GM21423 (cell line): Measurements from ENCODE around the gene OTX1.

ENCODE experiments used
- ATAC-seq: cut with Tn5 transposase; IDR thresholded peaks from one replicate; pipeline ENCODE4 v1.9.1; 2021; ENCODE audit warnings: mild to moderate bottlenecking, moderate library complexity; ENCODE audit not compliant: unreplicated experiment

OTX1 gene

DNA sequence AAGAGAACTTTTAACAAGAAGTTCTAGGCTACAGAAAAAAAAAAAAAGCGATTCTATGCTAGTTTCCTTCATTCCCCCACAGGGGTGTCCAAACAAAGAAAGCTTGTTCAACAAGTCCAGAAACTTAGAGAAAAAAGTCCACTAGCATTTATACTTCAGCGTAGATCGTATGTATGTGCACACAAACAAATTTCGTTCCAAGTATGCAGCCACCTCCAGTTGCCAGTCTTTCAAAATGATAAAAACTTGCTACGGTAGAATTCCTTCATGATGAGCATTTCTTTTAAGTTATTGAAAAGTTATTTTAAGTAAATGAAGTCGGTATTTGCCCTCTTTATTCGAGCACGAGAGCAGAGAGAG is 3.7 kb upstream of the OTX1 start:
- ATAC-seq: no peak

DNA sequence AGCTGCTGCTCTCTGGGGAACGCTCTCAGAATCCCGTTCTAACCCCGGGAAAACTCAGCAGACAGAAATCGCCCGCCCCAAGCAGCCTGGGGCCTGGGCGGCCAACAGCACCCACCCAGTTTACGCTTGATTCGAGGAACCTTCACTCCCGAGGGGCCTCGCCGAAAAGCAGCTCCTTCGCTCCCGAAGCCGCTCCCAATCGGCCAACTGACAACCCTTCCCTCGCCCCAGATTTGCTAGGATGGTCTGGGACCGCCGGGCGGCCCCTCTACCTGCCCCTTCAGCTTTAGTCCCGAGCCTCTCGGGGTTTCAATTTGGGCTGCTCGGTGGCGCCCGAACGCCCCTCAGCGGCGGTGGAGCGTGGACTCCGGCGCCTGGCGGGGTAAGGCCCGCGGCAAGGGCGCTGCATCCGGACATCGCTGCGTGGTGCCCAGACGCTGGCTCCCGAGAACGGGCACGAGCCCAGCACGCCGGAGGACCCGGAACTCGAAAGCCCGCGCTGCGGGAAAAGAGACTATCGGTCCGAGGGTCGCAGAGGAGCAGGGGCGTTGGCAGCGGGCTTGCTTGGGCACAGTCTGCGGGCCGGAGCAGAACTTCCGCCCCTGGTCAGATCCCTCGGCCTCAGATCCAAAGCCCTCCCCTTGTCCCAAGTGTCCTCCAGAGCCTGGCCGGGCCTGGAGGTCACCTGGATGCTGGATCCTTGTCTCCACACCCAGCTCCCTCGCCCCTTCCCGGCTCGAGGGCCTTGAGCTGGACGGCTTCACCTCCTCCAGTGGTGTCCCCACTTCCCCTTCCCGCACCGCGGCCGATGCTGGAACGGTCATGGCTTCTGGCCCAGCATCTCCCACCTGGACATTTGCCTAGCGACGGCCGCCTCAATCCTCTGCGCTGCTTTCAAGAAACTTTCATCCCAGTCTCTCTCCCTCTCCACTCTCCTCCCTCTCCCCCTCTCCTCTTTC is 3.0 kb upstream of the OTX1 start:
- ATAC-seq: no peak

DNA sequence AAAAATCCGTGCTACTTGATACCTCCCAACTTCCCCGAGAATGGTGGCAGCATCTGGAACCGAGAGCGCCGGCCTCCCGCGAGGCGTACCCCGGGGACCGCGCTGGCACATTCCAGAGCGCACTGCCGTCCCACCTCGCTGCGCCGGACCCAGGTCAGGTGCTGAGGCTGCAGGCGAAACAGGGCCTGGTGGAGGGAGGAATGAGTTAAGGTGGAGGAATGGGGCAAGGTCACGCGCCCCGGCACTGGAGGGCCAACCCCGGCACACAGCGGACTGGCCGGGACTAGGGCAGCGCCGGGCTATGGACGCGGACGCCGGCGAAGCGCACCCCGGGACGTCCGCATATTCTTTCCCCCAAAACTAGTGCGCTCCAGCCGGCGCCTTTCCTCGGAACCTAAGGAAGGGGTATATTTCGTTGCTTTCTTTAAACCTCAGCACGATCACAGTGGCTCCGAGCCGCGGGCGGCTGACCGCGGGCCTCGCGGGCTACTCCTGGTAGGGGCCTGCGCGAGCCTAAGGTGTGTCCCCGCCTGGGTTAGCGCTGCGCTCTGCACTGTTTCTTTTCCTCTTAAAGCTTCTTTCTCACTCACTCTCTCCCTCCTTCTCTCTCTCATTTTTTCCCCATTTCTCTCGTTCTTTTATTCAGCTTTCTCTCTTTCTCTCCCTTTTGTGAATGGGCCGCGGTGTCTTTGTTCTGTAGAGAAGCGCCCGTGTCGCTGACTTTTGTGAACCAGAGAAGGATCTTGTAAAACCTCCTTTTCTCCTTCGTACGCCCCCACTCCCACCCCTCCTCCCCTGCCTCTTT is 2.1 kb upstream of the OTX1 start:
- no peak for ATAC-seq

DNA sequence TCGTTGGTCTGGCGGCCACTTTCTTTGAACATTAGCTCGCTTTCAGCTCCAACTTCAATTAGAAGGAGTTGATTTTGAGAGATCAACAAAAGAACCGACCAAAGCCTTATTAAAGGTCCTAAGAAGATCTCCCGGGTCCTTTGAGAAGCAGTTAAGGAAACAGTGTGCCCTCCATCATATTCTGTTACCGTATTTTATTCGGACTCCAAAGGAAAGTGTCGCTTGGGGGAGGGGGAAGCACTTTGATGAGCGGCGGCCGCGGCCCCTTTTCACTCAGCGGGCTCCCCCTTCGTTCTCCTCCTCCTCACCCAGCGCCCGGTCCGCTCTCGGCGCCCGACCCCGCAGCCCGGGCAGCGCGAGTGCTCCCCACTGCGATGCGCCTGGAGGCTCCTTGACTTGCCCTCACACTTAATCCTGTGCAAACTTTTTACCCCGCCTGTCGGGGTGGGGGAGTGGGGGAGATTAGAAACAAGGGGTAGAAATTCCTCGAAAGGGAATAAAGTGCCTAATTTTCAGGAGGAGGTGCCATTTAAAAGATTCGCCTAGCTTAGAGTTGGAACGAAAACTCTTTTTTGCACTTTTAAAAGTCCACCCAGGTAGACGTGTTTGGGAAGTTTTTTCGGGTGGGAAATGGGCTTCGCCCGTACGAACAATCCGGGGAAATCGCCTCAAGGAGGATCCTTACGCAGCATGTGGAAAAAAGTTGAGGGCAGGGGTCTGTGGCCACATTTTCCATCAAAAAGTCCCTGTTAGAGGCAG is 1.2 kb upstream of the OTX1 start:
- no peak for ATAC-seq

- ATAC-seq: no peak
Measured at GRCh38 chr2:63049970-63050333, 678 bp upstream of the OTX1 start.

GRCh38 chr2:63051042-63051794 is 588 bp downstream of the OTX1 start:
- no peak for ATAC-seq

DNA sequence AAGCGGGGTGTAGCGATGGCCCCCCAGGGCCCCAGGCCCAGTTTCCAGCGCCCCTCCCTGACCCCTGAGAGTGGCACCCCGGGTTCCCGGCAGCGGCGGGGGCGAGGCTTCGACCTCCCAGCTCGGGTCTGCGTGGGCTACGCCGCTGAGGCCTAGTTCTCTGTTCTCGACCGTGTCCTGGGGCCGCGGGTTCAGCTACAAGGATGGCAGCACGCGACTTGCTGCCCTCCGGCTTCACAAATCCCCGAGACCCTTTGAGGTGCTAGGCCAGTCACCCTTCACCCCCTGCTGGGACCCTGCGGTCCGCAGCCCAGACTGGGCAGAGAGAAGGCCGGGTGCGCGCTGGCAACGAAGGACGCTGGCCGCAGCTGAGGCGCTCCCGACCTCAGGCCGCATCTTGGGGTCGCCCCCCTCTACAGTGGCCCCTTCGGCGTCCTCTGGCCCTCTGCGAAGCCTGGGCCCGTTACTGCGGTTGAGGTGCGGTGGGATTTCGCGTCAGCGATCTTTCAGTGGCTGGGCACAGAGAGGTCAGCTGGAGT is 1.2 kb downstream of the OTX1 start:
- ATAC-seq: no peak

DNA sequence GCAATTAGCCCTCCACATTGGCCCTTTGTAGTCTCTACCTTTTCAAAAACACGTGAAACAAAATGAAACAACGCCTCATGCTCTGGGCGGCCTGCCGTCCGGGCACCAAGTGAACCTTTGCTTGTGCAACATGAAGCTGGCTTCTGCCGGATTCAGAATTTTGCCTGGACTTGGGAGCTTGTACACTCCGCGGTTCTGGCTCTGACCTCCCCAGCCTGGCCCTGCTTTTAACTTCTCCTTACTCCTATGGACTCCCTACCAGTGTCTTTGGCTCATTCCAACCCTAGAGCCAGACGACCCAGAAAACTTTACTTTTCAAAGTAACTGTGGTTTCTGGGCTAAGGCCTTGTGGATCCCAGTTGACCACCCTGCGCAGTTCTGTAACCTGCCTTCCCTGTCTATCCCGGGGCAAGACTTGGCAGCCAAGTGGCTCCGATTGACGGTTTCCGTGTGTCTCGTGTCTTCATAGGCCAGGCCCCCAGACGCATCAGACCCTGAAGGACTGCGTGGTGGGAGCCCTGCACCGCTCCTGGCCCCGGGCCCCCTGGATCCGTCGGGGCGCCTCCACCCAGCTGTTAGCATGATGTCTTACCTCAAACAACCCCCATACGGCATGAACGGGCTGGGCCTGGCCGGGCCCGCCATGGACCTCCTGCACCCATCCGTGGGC is 1.9 kb downstream of the OTX1 start:
- ATAC-seq: no peak

- no peak for ATAC-seq
Measured at GRCh38 chr2:63053081-63053888, 2.7 kb downstream of the OTX1 start.

GRCh38 chr2:63053889-63054602 is 3.4 kb downstream of the OTX1 start:
- no peak for ATAC-seq

DNA sequence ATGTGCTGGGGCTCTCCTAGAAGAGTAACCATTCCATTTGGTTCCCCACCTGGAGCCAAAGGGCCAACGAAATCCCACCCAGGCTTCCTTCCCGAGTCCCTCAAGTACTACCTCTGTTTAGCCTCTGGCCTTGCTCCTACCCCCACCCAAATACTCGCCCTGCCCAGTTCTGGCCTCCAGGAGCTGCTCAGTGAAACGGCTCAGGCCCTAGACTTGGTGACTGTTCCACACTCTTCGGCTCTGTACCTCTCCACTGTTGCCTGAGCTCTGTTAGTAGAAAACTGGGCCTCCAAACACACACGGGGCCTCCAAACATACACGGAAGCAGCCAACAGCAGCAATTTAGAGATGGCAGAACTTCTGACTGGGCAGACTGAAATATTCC is 4.2 kb downstream of the OTX1 start:
- ATAC-seq: no peak

DNA sequence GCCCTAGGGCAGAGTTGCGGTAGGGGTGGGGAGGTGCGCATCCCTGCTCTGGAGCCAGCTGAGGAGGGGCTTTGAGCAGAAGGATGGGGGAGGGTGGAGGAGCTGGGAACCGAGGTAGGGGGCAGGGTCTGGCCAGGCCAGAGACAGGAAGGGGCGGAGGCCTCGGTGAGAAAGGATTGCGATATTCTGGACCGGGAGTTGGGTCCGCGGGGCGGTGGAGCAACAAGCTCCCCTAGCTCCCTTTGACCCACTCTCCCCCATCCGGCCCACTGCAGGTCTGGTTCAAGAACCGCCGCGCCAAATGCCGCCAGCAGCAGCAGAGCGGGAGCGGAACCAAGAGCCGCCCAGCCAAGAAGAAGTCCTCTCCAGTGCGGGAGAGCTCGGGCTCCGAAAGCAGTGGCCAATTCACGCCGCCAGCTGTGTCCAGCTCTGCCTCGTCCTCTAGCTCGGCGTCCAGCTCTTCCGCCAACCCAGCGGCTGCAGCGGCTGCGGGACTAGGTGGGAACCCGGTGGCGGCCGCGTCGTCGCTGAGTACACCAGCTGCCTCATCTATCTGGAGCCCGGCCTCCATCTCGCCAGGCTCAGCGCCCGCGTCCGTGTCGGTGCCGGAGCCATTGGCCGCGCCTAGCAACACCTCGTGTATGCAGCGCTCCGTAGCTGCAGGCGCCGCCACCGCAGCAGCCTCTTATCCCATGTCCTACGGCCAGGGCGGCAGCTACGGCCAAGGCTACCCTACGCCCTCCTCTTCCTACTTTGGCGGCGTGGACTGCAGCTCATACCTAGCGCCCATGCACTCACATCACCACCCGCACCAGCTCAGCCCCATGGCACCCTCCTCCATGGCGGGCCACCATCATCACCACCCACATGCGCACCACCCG is 4.8 kb downstream of the OTX1 start:
- ATAC-seq: no peak

DNA sequence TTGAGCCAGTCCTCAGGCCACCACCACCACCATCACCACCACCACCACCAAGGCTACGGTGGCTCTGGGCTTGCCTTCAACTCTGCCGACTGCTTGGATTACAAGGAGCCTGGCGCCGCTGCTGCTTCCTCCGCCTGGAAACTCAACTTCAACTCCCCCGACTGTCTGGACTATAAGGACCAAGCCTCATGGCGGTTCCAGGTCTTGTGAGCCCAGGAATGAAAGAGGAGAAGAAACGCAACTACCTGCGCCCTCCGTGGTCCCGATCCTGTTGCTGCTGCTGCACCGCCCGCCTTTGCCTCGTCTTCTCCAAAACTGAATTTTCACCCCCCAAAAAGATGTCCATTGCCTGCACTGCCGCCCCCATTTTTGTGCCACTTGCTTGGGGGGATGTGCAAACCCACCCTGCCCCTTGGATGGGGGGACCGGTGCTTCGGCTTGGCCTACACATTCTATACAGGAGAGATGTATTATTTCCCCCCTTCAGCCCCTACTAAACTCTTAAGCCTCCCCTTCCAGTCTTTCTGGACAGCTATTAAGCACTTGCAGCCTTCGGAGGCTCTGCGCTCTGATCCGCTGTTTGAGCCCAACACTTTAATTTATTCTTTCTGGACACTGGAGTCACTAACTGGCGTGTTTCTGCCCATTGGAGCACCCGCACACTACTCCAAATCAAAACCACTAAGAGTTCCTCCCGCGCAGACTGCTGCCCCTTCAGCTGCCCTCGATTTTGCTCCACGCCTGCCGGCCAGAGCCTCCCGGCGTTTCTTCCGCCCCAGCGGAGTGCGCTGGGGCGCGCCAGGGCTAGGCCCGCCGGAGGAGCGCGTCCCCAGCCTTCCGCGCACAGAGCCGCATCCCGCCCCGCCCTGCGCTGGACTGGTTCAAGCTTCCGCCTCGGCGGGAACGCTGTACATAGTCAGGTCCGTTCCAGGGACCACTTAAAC is 5.7 kb downstream of the OTX1 start:
- ATAC-seq: peak; percentile 29

DNA sequence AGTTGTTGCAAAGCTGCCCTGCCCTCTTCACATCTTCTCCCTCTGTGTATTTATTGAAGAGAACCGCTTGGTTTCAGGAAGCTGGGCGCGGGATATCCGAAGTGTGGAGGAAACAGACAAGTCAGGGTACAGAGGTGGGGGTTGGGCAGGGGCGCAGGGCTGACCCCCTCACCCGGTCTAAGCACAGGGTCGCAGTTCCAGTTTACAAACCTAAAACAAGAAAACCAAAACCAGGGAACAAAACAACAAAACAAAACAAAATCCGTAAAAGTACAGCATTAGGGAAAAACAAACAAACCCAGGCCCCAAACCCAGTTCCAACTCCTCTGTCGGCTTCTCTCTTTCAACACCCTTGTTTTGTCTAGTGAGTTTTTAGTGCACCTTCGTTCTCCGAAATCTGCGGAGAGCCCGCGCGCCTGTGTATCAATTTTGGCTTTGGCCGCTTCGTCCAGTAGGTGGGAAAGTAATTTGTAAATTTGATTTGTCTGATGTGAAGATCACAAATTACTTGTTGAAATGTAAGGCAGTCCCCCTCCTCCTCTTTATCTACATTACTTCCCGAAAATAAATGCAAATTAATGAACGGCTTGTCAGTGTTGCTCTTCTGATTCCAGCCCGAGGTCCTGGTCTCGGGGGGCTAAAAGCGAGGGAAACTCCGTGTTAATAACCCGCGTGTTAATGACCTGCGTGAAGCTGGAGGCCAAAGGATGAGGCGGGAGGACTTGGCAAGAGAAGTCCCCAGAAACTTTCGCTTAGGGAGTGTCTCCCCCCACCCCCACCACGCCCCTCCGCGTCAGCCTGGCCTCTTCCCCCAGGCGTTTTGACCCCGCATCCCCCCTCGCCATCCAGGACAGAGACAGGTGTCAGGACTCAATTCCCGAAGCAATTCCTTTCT is 6.9 kb downstream of the OTX1 start:
- ATAC-seq: no peak

DNA sequence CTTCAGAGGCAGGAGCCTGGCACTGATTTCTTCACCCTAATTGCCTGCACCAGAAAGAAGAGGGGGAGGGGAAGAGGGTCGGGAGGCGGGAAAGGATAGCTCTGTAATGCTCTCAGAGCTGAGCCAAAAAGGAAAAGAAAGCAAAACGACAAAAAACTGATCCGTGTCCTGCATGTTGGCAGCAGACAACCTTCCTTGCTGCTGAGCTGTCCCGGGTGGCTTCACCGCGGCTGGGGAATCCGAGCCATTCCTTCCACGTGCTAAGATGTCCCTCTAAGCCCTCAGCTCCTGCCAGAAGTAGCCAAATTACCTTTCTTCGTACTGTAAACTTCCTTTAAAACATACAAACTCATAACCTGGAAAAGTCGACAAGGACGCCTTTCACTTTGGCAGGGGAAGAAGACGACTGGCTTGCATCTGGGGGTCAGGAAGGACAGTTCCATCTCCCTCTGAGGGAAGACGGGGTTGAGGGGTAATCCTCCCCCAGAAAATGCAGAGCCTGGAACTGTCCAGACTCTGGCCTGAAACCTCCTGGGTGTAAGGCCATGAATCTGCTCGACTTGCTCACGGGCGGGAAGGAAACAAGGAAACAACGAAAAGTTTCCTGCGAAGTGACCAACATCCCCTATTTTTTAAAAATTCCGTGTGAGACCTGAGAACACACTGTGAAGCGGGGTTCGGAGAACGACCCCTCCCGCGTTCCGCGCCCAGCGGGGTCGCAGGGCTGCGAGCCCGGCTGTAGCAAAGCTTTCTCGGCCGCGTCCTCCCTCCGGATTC is 7.7 kb downstream of the OTX1 start:
- no peak for ATAC-seq
